Esophagus (tissue), 2 donors: ENCODE results near the gene PLEKHG3. TPM values are rescaled to one million over a fixed set of nuclear protein-coding genes. Genes with fewer than 3 reads are reported as not detected.

Experiments
- H3K27ac ChIP-seq, 2 donors: one replicate each; pipeline ENCODE4 v1.5.1; 2013; ENCODE audit warnings: low read depth in 2 of 2, mild to moderate bottlenecking in 2 of 2, inconsistent platforms in 1 of 2, low read length in 1 of 2, moderate library complexity in 1 of 2
- H3K27me3 ChIP-seq, 2 donors: one replicate each; pipeline ENCODE4 v1.6.1; 2013; ENCODE audit warnings: low read length in 2 of 2, control low read depth in 1 of 2, mild to moderate bottlenecking in 1 of 2; ENCODE audit not compliant: insufficient read depth in 2 of 2, control insufficient read depth in 1 of 2
- H3K36me3 ChIP-seq, 2 donors: one replicate each; pipeline ENCODE4 v1.6.1; 2013; ENCODE audit warnings: low read length in 1 of 2; ENCODE audit not compliant: control insufficient read depth in 2 of 2, insufficient read depth in 2 of 2
- H3K4me1 ChIP-seq, 2 donors: one replicate each; pipeline ENCODE4 v1.6.1; 2013; ENCODE audit warnings: low read length in 1 of 2; ENCODE audit not compliant: control insufficient read depth in 2 of 2, insufficient read depth in 2 of 2
- H3K4me3 ChIP-seq, 2 donors: one replicate each; pipeline ENCODE4 v1.5.1; 2013; ENCODE audit warnings: low read length in 2 of 2, mild to moderate bottlenecking in 2 of 2, low read depth in 1 of 2, moderate library complexity in 1 of 2
- H3K9me3 ChIP-seq, 2 donors: one replicate each; pipeline ENCODE4 v1.6.1; 2013; ENCODE audit warnings: mild to moderate bottlenecking in 2 of 2, low read depth in 1 of 2, low read length in 1 of 2, moderate library complexity in 1 of 2; ENCODE audit not compliant: control insufficient read depth in 2 of 2, insufficient read depth in 1 of 2
- WGBS, 2 donors: extraction: QIAGEN DNeasy Blood & Tissue Kit; methylation state at CpG; one replicate each; pipeline ENCODE4 v1.1.7; 2013; 5-methylcytosine and 5-hydroxymethylcytosine counted together
- polyA plus RNA-seq, 2 donors: library from polyadenylated mRNA; stranded (reverse); fragments of 200-250 nt; gene quantifications; one replicate each; pipeline ENCODE4 v1.2.3, GENCODE V29; 2013
- donor health status: healthy with polysubstance abuse.
- donor health status: Bipolar disorder and iron deficiency.

Gene PLEKHG3
- polyA plus RNA-seq, 2 donors: 23.1 to 27.1 TPM

GRCh38 chr14:64795921-64796320 is 91.7 kb downstream of the PLEKHG3 start:
- Histone ChIP-seq H3K9me3 (no peaks in the 10 kb centered on the region), H3K4me3 (no peak overlapping the region), H3K36me3 (no peaks in the 10 kb centered on the region), H3K4me1 (no peaks in the 10 kb centered on the region), H3K27me3 (no peaks in the 10 kb centered on the region), H3K27ac (no peak overlapping the region)
- 86% methylated on average over 3 of the region's 3 CpGs for WGBS, 2 donors

GRCh38 chr14:64796369-64796768 is 92.1 kb downstream of the PLEKHG3 start:
- Histone ChIP-seq H3K36me3 (no peaks in the 10 kb centered on the region), H3K27me3 (no peaks in the 10 kb centered on the region), H3K4me1 (no peaks in the 10 kb centered on the region), H3K4me3 (no peak overlapping the region), H3K27ac (no peak overlapping the region), H3K9me3 (no peaks in the 10 kb centered on the region)
- WGBS, 2 donors: 92 to 94% methylated on average over 11 of the region's 11 CpGs

- Histone ChIP-seq H3K4me3 (no peak overlapping the region), H3K27ac (no peak overlapping the region), H3K27me3 (no peaks in the 10 kb centered on the region), H3K9me3 (no peaks in the 10 kb centered on the region), H3K36me3 (no peaks in the 10 kb centered on the region), H3K4me1 (no peaks in the 10 kb centered on the region)
- WGBS, 2 donors: 94 to 96% methylated on average over 10 of the region's 10 CpGs
Observed at GRCh38 chr14:64799555-64799954, 95.3 kb downstream of the PLEKHG3 start.

Other genes with a start within 250 kb of the PLEKHG3 start
- under 1 TPM; 0.04 to 0.06 TPM for gene AKAP5, start 238.9 kb upstream of the PLEKHG3 start, polyA plus RNA-seq
- 1 to 10 TPM; 1.7 to 2.7 TPM for gene ZBTB25, start 200.6 kb upstream of the PLEKHG3 start, polyA plus RNA-seq
- gene ZBTB1, start 199.7 kb upstream of the PLEKHG3 start, polyA plus RNA-seq: 10 to 100 TPM in 1 of 2 donors, 1 to 10 TPM in 1; 9.5 to 14.4 TPM
- 10 to 100 TPM; 45.4 to 54.8 TPM for gene HSPA2, start 163.7 kb upstream of the PLEKHG3 start, polyA plus RNA-seq
- gene PPP1R36, start 154.5 kb upstream of the PLEKHG3 start, polyA plus RNA-seq: under 1 TPM; 0.26 to 0.71 TPM
- under 1 TPM; 0.11 to 0.41 TPM for gene SPTB, start 175.5 kb downstream of the PLEKHG3 start, polyA plus RNA-seq
- gene CHURC1, start 210.0 kb downstream of the PLEKHG3 start, polyA plus RNA-seq: 10 to 100 TPM; 30.3 to 31.7 TPM
- 100 to 1,000 TPM in 1 of 2 donors, 10 to 100 TPM in 1; 77.2 to 128 TPM for gene GPX2, start 238.3 kb downstream of the PLEKHG3 start, polyA plus RNA-seq